Measurements from ENCODE around the gene ARHGAP1. TPM values are rescaled to one million over a fixed set of nuclear protein-coding genes. Genes with fewer than 3 reads are reported as not detected.

ARHGAP1 gene
- polyA plus RNA-seq, 1 experiment, result 40.9 TPM

DNA sequence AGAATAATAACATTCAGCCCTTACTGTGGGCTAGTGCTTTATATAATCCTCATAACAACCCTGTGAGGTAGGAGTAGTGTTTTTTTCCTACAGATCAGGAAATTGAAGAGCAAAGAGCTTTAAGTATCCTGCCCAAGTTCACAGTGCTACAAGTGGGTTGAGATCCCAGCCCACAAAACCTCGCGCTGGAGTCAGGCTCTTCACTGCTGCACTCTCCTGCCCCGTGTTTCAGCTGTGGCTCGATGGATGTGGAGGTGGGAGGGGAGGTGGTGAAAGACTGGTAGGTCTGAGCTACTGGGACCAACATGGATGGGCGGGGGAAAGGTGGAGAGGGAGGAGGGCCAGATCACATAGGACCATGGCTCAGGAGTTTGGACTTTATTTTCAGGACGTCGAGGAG is 6.5 kb upstream of the ARHGAP1 start:
- Histone ChIP-seq H3K27me3 (ENCODE audit: control insufficient read depth, insufficient read depth, low read length) (no peaks in the 10 kb centered on the region), H3K36me3 (ENCODE audit: control insufficient read depth, insufficient read depth, low read length) (peaks cover 28% of the 10 kb centered on the region), H3K4me3 (ENCODE audit: low read depth, low read length) (no peak overlapping the region)
- TF ChIP-seq, protein P1, sequence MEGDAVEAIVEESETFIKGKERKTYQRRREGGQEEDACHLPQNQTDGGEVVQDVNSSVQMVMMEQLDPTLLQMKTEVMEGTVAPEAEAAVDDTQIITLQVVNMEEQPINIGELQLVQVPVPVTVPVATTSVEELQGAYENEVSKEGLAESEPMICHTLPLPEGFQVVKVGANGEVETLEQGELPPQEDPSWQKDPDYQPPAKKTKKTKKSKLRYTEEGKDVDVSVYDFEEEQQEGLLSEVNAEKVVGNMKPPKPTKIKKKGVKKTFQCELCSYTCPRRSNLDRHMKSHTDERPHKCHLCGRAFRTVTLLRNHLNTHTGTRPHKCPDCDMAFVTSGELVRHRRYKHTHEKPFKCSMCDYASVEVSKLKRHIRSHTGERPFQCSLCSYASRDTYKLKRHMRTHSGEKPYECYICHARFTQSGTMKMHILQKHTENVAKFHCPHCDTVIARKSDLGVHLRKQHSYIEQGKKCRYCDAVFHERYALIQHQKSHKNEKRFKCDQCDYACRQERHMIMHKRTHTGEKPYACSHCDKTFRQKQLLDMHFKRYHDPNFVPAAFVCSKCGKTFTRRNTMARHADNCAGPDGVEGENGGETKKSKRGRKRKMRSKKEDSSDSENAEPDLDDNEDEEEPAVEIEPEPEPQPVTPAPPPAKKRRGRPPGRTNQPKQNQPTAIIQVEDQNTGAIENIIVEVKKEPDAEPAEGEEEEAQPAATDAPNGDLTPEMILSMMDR (IDR thresholded peaks at IDR 0.05; ENCODE audit: insufficient read depth, low read depth, low read length), result no peak
- POLR2A ChIA-PET, result no interaction called here
- CTCF ChIA-PET, result no interaction called here
- DNase-seq (ENCODE audit: low read depth), result no peak

DNA sequence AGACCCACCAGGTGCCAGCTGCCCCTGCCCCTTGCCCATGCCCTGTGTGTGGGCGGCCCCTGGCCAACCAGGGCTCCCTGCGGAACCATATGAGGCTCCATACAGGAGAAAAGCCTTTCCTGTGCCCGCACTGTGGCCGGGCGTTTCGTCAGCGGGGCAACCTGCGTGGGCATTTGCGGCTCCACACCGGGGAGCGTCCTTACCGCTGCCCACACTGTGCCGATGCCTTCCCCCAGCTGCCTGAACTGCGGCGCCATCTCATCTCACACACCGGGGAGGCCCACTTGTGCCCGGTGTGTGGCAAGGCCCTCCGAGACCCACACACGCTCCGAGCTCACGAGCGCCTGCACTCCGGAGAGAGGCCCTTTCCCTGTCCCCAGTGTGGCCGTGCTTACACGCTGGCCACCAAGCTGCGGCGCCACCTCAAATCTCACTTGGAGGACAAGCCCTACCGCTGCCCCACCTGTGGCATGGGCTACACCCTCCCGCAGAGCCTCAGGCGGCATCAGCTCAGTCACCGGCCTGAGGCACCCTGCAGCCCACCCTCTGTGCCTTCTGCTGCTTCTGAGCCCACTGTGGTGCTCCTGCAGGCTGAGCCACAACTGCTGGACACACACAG is 4.8 kb upstream of the ARHGAP1 start:
- TF ChIP-seq, protein P1 (IDR thresholded peaks at IDR 0.05; ENCODE audit: insufficient read depth, low read depth, low read length), result no peak
- no peak for DNase-seq (ENCODE audit: low read depth)
- Histone ChIP-seq H3K4me3 (ENCODE audit: low read depth, low read length) (no peak overlapping the region), H3K36me3 (ENCODE audit: control insufficient read depth, insufficient read depth, low read length) (peaks cover 28% of the 10 kb centered on the region), H3K27me3 (ENCODE audit: control insufficient read depth, insufficient read depth, low read length) (no peaks in the 10 kb centered on the region)
- ChIA-PET POLR2A (no interaction called here), CTCF (no interaction called here)

DNA sequence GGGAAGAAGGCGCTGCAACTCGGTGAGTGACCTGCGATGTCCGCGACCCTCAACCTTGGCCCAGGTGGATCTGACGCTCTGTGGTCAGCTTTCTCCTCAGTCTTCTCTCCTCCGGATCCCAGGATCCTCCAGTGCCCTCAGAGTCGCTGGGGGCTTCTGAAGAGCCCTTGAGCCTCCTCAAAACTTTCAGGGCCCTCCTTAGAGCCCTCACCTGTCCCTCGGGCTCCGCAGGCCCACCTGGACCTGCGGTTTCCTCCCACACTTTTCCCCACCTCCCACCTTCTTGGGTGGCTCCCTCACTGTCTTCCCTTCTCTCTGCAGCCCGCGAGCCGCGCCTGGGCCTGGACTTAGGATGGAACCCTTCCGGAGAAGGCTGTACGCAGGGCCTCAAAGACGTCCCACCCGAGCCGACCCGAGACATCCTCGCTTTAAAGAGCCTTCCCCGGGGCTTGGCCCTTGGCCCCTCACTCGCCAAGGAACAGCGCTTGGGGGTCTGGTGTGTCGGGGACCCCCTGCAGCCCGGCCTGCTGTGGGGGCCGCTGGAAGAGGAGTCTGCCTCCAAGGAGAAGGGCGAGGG is 747 bp upstream of the ARHGAP1 start:
- Histone ChIP-seq H3K4me3 (ENCODE audit: low read depth, low read length) (peak overlapping the region; percentile 92), H3K36me3 (ENCODE audit: control insufficient read depth, insufficient read depth, low read length) (peaks cover 31% of the 10 kb centered on the region), H3K27me3 (ENCODE audit: control insufficient read depth, insufficient read depth, low read length) (no peaks in the 10 kb centered on the region)
- TF ChIP-seq, protein P1 (IDR thresholded peaks at IDR 0.05; ENCODE audit: insufficient read depth, low read depth, low read length), result no peak
- no peak for DNase-seq (ENCODE audit: low read depth)
- CTCF ChIA-PET, result interaction anchor here (1.1 to 1.3 kb wide), 2 partner anchors 10 to 13 kb away, joined by 3 to 4 read pairs; no protein-coding TSS in a partner anchor
- POLR2A ChIA-PET, result interaction anchor here (1.5 kb wide), 1 partner anchor 10 kb away, joined by 3 read pairs; no protein-coding TSS in a partner anchor

DNA sequence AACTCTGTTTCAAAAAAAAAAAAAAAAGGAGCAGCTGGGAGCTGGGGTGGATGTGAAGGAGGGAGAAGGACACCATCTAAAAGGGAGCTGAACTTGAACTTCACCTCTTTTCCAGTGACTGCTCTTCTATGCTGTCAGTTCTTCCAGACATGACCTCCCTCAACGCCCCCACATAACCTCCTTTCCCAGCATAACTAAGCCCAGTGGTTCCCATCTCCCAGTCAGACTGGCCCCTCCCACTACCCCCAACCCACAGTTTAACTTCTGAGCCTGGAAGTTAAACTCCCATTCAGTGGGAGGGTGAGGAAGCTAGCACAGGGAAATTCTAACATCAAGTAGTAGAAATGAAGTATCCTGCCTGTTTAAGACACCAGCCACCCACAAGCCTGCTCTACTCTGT is 1.8 kb downstream of the ARHGAP1 start:
- TF ChIP-seq, protein P1 (IDR thresholded peaks at IDR 0.05; ENCODE audit: insufficient read depth, low read depth, low read length), result no peak
- ChIA-PET CTCF (interaction anchor here (1.0 to 1.2 kb wide), 2 partner anchors 10 to 24 kb away, joined by 3 to 4 read pairs; no protein-coding TSS in a partner anchor), POLR2A (no interaction called here)
- H3K4me3 ChIP-seq (ENCODE audit: low read depth, low read length), result no peak overlapping the region
- no peaks in the 10 kb centered on the region for H3K27me3 ChIP-seq (ENCODE audit: control insufficient read depth, insufficient read depth, low read length)
- peaks cover 30% of the 10 kb centered on the region for H3K36me3 ChIP-seq (ENCODE audit: control insufficient read depth, insufficient read depth, low read length)
- no peak for DNase-seq (ENCODE audit: low read depth)

DNA sequence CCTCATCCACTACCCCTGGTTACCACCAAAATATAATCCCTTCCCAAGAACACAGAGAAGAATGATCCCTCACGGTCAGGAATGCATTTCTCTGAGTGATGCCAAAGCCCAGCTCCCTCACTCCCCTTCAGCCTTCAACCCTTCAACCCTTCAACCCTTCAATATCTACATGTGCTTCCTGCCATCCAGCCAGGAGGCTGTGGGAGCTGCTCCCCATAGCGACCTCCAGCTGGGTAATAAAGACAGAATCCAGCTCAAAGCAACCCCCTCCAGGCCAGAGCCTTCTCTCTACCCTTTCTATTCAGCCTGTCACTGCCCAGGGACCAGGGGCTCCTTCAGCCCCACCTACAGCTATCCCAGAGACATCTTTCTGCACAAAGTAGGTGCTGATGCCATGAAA is 2.7 kb downstream of the ARHGAP1 start:
- TF ChIP-seq, protein P1 (IDR thresholded peaks at IDR 0.05; ENCODE audit: insufficient read depth, low read depth, low read length), result no peak
- peaks cover 24% of the 10 kb centered on the region for H3K36me3 ChIP-seq (ENCODE audit: control insufficient read depth, insufficient read depth, low read length)
- POLR2A ChIA-PET, result no interaction called here
- CTCF ChIA-PET, result interaction anchor here (1.0 to 1.2 kb wide), 2 partner anchors 9 to 23 kb away, joined by 3 to 4 read pairs; no protein-coding TSS in a partner anchor
- no peaks in the 10 kb centered on the region for H3K27me3 ChIP-seq (ENCODE audit: control insufficient read depth, insufficient read depth, low read length)
- no peak for DNase-seq (ENCODE audit: low read depth)
- H3K4me3 ChIP-seq (ENCODE audit: low read depth, low read length), result no peak overlapping the region

Data from BJ (cell line).